HUES64 (cell line): ENCODE measurements around the gene GRIA3.

Experiments
- H3K27ac ChIP-seq: 2 replicates; pipeline ENCODE4 v1.7.0; 2013; ENCODE audit warnings: low read depth, low read length, inconsistent platforms
- H3K27me3 ChIP-seq: 2 replicates; pipeline ENCODE4 v1.6.1; 2013; ENCODE audit warnings: mild to moderate bottlenecking, low read length; ENCODE audit not compliant: insufficient read depth
- H3K36me3 ChIP-seq: 2 replicates; pipeline ENCODE4 v1.6.1; 2013; ENCODE audit warnings: mild to moderate bottlenecking, low read length; ENCODE audit not compliant: insufficient read depth
- H3K4me1 ChIP-seq: 2 replicates; pipeline ENCODE4 v1.6.1; 2013; ENCODE audit warnings: mild to moderate bottlenecking, low read length, moderate library complexity; ENCODE audit not compliant: insufficient read depth
- H3K4me3 ChIP-seq: 2 replicates; pipeline ENCODE4 v1.5.1; 2013; ENCODE audit warnings: mild to moderate bottlenecking, low read length, moderate library complexity
- H3K9ac ChIP-seq: 2 replicates; pipeline ENCODE4 v1.6.1; 2013; ENCODE audit warnings: mild to moderate bottlenecking, low read depth, low read length
- H3K9me3 ChIP-seq: 2 replicates; pipeline ENCODE4 v1.6.1; 2013; ENCODE audit warnings: low read depth, low read length; ENCODE audit not compliant: insufficient read depth
- WGBS: fragments of 150-250, 120-280 bp; methylation state at CpG from one replicate; pipeline ENCODE4 v1.1.7; 2013; ENCODE audit warnings: missing lambda C conversion rate; 5-methylcytosine and 5-hydroxymethylcytosine counted together

GRIA3 gene

GRCh38 chrX:123193101-123193500 lies 9.0 kb downstream of the GRIA3 start:
- Histone ChIP-seq H3K4me3 (no peak overlapping the region), H3K27ac (no peak overlapping the region), H3K9me3 (no peaks in the 10 kb centered on the region), H3K4me1 (peaks cover 14% of the 10 kb centered on the region), H3K9ac (no peak overlapping the region), H3K27me3 (no peaks in the 10 kb centered on the region), H3K36me3 (no peaks in the 10 kb centered on the region)
- 96% methylated on average over 4 of the region's 4 CpGs for WGBS

GRCh38 chrX:123199338-123199737 lies 15.3 kb downstream of the GRIA3 start:
- no peaks in the 10 kb centered on the region for H3K36me3 ChIP-seq
- no peak overlapping the region for H3K4me3 ChIP-seq
- H3K27ac ChIP-seq = no peak overlapping the region
- H3K4me1 ChIP-seq = no peaks in the 10 kb centered on the region
- 89% methylated on average over 1 of the region's 1 CpG for WGBS
- H3K27me3 ChIP-seq = no peaks in the 10 kb centered on the region
- H3K9me3 ChIP-seq = no peaks in the 10 kb centered on the region
- H3K9ac ChIP-seq = no peak overlapping the region

GRCh38 chrX:123201720-123202119 lies 17.6 kb downstream of the GRIA3 start:
- 94% methylated on average over 5 of the region's 5 CpGs for WGBS
- H3K4me1 ChIP-seq = no peaks in the 10 kb centered on the region
- H3K9me3 ChIP-seq = no peaks in the 10 kb centered on the region
- no peaks in the 10 kb centered on the region for H3K27me3 ChIP-seq
- H3K9ac ChIP-seq = no peak overlapping the region
- H3K4me3 ChIP-seq = no peak overlapping the region
- no peak overlapping the region for H3K27ac ChIP-seq
- H3K36me3 ChIP-seq = no peaks in the 10 kb centered on the region

- 96% methylated on average over 4 of the region's 4 CpGs for WGBS
- Histone ChIP-seq H3K27ac (no peak overlapping the region), H3K9me3 (no peaks in the 10 kb centered on the region), H3K9ac (no peak overlapping the region), H3K36me3 (no peaks in the 10 kb centered on the region), H3K4me1 (no peaks in the 10 kb centered on the region), H3K27me3 (no peaks in the 10 kb centered on the region), H3K4me3 (no peak overlapping the region)
Observed at GRCh38 chrX:123202523-123202922, 18.4 kb downstream of the GRIA3 start.

GRCh38 chrX:123203772-123204171 lies 19.7 kb downstream of the GRIA3 start:
- Histone ChIP-seq H3K36me3 (no peaks in the 10 kb centered on the region), H3K4me1 (no peaks in the 10 kb centered on the region), H3K9me3 (no peaks in the 10 kb centered on the region), H3K27me3 (no peaks in the 10 kb centered on the region), H3K27ac (no peak overlapping the region), H3K9ac (no peak overlapping the region), H3K4me3 (no peak overlapping the region)
- 84% methylated on average over 1 of the region's 3 CpGs for WGBS

- H3K36me3 ChIP-seq = no peaks in the 10 kb centered on the region
- H3K27ac ChIP-seq = no peak overlapping the region
- H3K9me3 ChIP-seq = no peaks in the 10 kb centered on the region
- WGBS = 90% methylated on average over 9 of the region's 9 CpGs
- no peak overlapping the region for H3K4me3 ChIP-seq
- H3K4me1 ChIP-seq = no peaks in the 10 kb centered on the region
- no peak overlapping the region for H3K9ac ChIP-seq
- no peaks in the 10 kb centered on the region for H3K27me3 ChIP-seq
Observed at GRCh38 chrX:123206176-123206575, 22.1 kb downstream of the GRIA3 start.

- no peak overlapping the region for H3K9ac ChIP-seq
- H3K9me3 ChIP-seq = no peaks in the 10 kb centered on the region
- H3K27me3 ChIP-seq = no peaks in the 10 kb centered on the region
- no peak overlapping the region for H3K27ac ChIP-seq
- no peaks in the 10 kb centered on the region for H3K36me3 ChIP-seq
- H3K4me3 ChIP-seq = no peak overlapping the region
- H3K4me1 ChIP-seq = no peaks in the 10 kb centered on the region
Observed at GRCh38 chrX:123210252-123210651, 26.2 kb downstream of the GRIA3 start.

GRCh38 chrX:123215397-123216089 lies 31.5 kb downstream of the GRIA3 start:
- Histone ChIP-seq H3K4me3 (no peak overlapping the region), H3K36me3 (no peaks in the 10 kb centered on the region), H3K4me1 (peaks cover 11% of the 10 kb centered on the region; the same call in 1 of the 2 replicates), H3K9me3 (no peaks in the 10 kb centered on the region), H3K27ac (no peak overlapping the region), H3K27me3 (no peaks in the 10 kb centered on the region), H3K9ac (no peak overlapping the region)
- WGBS = 87% methylated on average over 5 of the region's 7 CpGs

GRCh38 chrX:123217077-123217476 lies 33.0 kb downstream of the GRIA3 start:
- WGBS = 83% methylated on average over 2 of the region's 2 CpGs
- Histone ChIP-seq H3K4me3 (no peak overlapping the region), H3K4me1 (peaks cover 11% of the 10 kb centered on the region; the same call in 1 of the 2 replicates), H3K9me3 (no peaks in the 10 kb centered on the region), H3K27me3 (peaks cover 2% of the 10 kb centered on the region; the same call in 1 of the 2 replicates), H3K9ac (no peak overlapping the region), H3K27ac (no peak overlapping the region), H3K36me3 (no peaks in the 10 kb centered on the region)

GRCh38 chrX:123217728-123218127 lies 33.6 kb downstream of the GRIA3 start:
- peaks cover 11% of the 10 kb centered on the region; the same call in 1 of the 2 replicates for H3K4me1 ChIP-seq
- H3K27me3 ChIP-seq = peaks cover 2% of the 10 kb centered on the region; the same call in 1 of the 2 replicates
- WGBS = 80% methylated on average over 2 of the region's 2 CpGs
- H3K9ac ChIP-seq = no peak overlapping the region
- no peaks in the 10 kb centered on the region for H3K9me3 ChIP-seq
- no peaks in the 10 kb centered on the region for H3K36me3 ChIP-seq
- H3K4me3 ChIP-seq = no peak overlapping the region
- no peak overlapping the region for H3K27ac ChIP-seq

- H3K9ac ChIP-seq = no peak overlapping the region
- H3K9me3 ChIP-seq = no peaks in the 10 kb centered on the region
- no peak overlapping the region for H3K27ac ChIP-seq
- H3K4me3 ChIP-seq = no peak overlapping the region
- peaks cover 11% of the 10 kb centered on the region; the same call in 1 of the 2 replicates for H3K4me1 ChIP-seq
- H3K36me3 ChIP-seq = no peaks in the 10 kb centered on the region
- H3K27me3 ChIP-seq = peaks cover 10% of the 10 kb centered on the region
- 50% methylated on average over 3 of the region's 3 CpGs for WGBS
Observed at GRCh38 chrX:123219916-123220315, 35.8 kb downstream of the GRIA3 start.

GRCh38 chrX:123222920-123223319 lies 38.8 kb downstream of the GRIA3 start:
- Histone ChIP-seq H3K27me3 (peaks cover 16% of the 10 kb centered on the region), H3K9me3 (no peaks in the 10 kb centered on the region)

More at GRCh38 chrX:123222920-123223319, 38.8 kb downstream of the GRIA3 start:
- H3K9ac ChIP-seq = no peak overlapping the region
- H3K4me1 ChIP-seq = peaks cover 11% of the 10 kb centered on the region; the same call in 1 of the 2 replicates
- H3K36me3 ChIP-seq = no peaks in the 10 kb centered on the region
- WGBS = 92% methylated on average over 5 of the region's 5 CpGs
- no peak overlapping the region for H3K27ac ChIP-seq
- H3K4me3 ChIP-seq = no peak overlapping the region
